Loucy (cell line): ENCODE measurements around the gene SH3BGRL2.

Source experiments
- H2AFZ ChIP-seq: fragments of 200-600 bp; sonication (generic); 2 replicates; pipeline ENCODE4 v1.6.0; 2016; ENCODE audit warnings: antibody characterized with exemption, mild to moderate bottlenecking, low read length, moderate library complexity
- H3F3A ChIP-seq: fragments of 200-600 bp; 2 replicates; pipeline ENCODE4 v1.6.0; 2016; ENCODE audit warnings: antibody characterized with exemption, low read depth, mild to moderate bottlenecking
- H3K27me3 ChIP-seq: fragments of 200-600 bp; sonication (generic); 2 replicates; pipeline ENCODE4 v1.6.1; 2014; ENCODE audit warnings: low read length, mild to moderate bottlenecking; ENCODE audit not compliant: insufficient read depth, poor library complexity, severe bottlenecking
- H3K36me3 ChIP-seq: fragments of 200-600 bp; sonication (generic); 2 replicates; pipeline ENCODE4 v1.6.1; 2016; ENCODE audit warnings: low read length; ENCODE audit not compliant: insufficient read depth
- H3K4me1 ChIP-seq: fragments of 200-600 bp; sonication (generic); 2 replicates; pipeline ENCODE4 v1.5.1; 2014; ENCODE audit warnings: low read length, mild to moderate bottlenecking; ENCODE audit not compliant: insufficient read depth, poor library complexity, severe bottlenecking
- H3K4me2 ChIP-seq: fragments of 200-600 bp; sonication (generic); 2 replicates; pipeline ENCODE4 v1.6.0; 2014; ENCODE audit warnings: antibody characterized with exemption, low read length, low read depth, mild to moderate bottlenecking; ENCODE audit not compliant: poor library complexity, severe bottlenecking
- H3K4me3 ChIP-seq: fragments of 200-600 bp; sonication (generic); 2 replicates; pipeline ENCODE4 v1.5.1; 2014; ENCODE audit warnings: low read length, mild to moderate bottlenecking, mixed read lengths; ENCODE audit not compliant: poor library complexity, severe bottlenecking
- H3K79me2 ChIP-seq: fragments of 200-600 bp; sonication (generic); 2 replicates; pipeline ENCODE4 v1.6.1; 2014; ENCODE audit warnings: low read length; ENCODE audit not compliant: insufficient read depth
- H3K9ac ChIP-seq: fragments of 200-600 bp; sonication (generic); 2 replicates; pipeline ENCODE4 v1.6.0; 2014; ENCODE audit warnings: mild to moderate bottlenecking, low read depth, low read length, moderate library complexity; ENCODE audit not compliant: poor library complexity, severe bottlenecking
- H3K9me2 ChIP-seq: fragments of 200-600 bp; sonication (generic); replicated peaks from 2 replicates; pipeline ENCODE4 v1.6.1; 2016; ENCODE audit warnings: low read depth, low read length, mixed read lengths
- H3K9me3 ChIP-seq: fragments of 200-600 bp; sonication (generic); 2 replicates; pipeline ENCODE4 v1.6.1; 2014; ENCODE audit warnings: mild to moderate bottlenecking, antibody characterized with exemption, low read length, low read depth; ENCODE audit not compliant: insufficient read depth
- H4K20me1 ChIP-seq: fragments of 200-600 bp; sonication (generic); 2 replicates; pipeline ENCODE4 v1.6.0; 2014; ENCODE audit warnings: antibody characterized with exemption, low read length, mild to moderate bottlenecking; ENCODE audit not compliant: insufficient read depth, poor library complexity, severe bottlenecking
- CTCF ChIP-seq: fragments of 200-600 bp; sonication (generic); conservative IDR thresholded peaks from 2 replicates; pipeline ENCODE4 v1.5.1; 2014; ENCODE audit warnings: mild to moderate bottlenecking, antibody characterized with exemption, low read length
- EZH2phosphoT487 ChIP-seq: fragments of 200-600 bp; IDR thresholded peaks from 2 replicates; pipeline ENCODE4 v1.6.1; 2018; ENCODE audit warnings: antibody characterized with exemption, mild to moderate bottlenecking, moderate library complexity, borderline replicate concordance

Gene SH3BGRL2

GRCh38 chr6:79710127-79710526 lies 79.0 kb downstream of the SH3BGRL2 start:
- TF ChIP-seq EZH2phosphoT487 (no peak), CTCF (no peak)
- Histone ChIP-seq H4K20me1 (no peaks in the 10 kb centered on the region), H3K36me3 (no peaks in the 10 kb centered on the region)

GRCh38 chr6:79711167-79711566 lies 80.0 kb downstream of the SH3BGRL2 start:
- no peak overlapping the region for H3K4me3 ChIP-seq

More at GRCh38 chr6:79710127-79710526, 79.0 kb downstream of the SH3BGRL2 start:
- Histone ChIP-seq H3K4me2 (no peak overlapping the region), H3K4me3 (no peak overlapping the region), H3K27me3 (no peaks in the 10 kb centered on the region), H3K4me1 (no peaks in the 10 kb centered on the region), H3K9me2 (no peaks in the 10 kb centered on the region), H3K9ac (no peak overlapping the region), H3K79me2 (no peaks in the 10 kb centered on the region), H2AFZ (no peak overlapping the region), H3F3A (no peaks in the 10 kb centered on the region), H3K9me3 (no peaks in the 10 kb centered on the region)

GRCh38 chr6:79712144-79712543 lies 81.0 kb downstream of the SH3BGRL2 start:
- Histone ChIP-seq H3K4me1 (no peaks in the 10 kb centered on the region), H2AFZ (no peak overlapping the region), H3K9me3 (no peaks in the 10 kb centered on the region), H3K36me3 (no peaks in the 10 kb centered on the region), H4K20me1 (no peaks in the 10 kb centered on the region), H3F3A (no peaks in the 10 kb centered on the region), H3K4me3 (no peak overlapping the region), H3K4me2 (no peak overlapping the region), H3K9ac (no peak overlapping the region), H3K9me2 (no peaks in the 10 kb centered on the region), H3K79me2 (no peaks in the 10 kb centered on the region), H3K27me3 (no peaks in the 10 kb centered on the region)
- TF ChIP-seq CTCF (no peak), EZH2phosphoT487 (no peak)

More at GRCh38 chr6:79711167-79711566, 80.0 kb downstream of the SH3BGRL2 start:
- H3F3A ChIP-seq: no peaks in the 10 kb centered on the region
- no peaks in the 10 kb centered on the region for H3K27me3 ChIP-seq
- no peak overlapping the region for H2AFZ ChIP-seq
- no peak overlapping the region for H3K9ac ChIP-seq
- H3K79me2 ChIP-seq: no peaks in the 10 kb centered on the region
- no peak overlapping the region for H3K4me2 ChIP-seq
- H4K20me1 ChIP-seq: no peaks in the 10 kb centered on the region
- no peaks in the 10 kb centered on the region for H3K9me2 ChIP-seq
- TF ChIP-seq EZH2phosphoT487 (no peak), CTCF (no peak)
- no peaks in the 10 kb centered on the region for H3K36me3 ChIP-seq
- H3K9me3 ChIP-seq: no peaks in the 10 kb centered on the region
- no peaks in the 10 kb centered on the region for H3K4me1 ChIP-seq
